Upper lobe of left lung (tissue), 6 donors: Measurements from ENCODE around the gene ARHGAP24. TPM values are rescaled to one million over a fixed set of nuclear protein-coding genes. Genes with fewer than 3 reads are reported as not detected.

Experiments used
- ATAC-seq, 2 donors: fragments of 200-7000 bp; cut with Tn5 transposase; one replicate each; pipeline ENCODE4 v1.9.1; 2022; ENCODE audit warnings: mild to moderate bottlenecking in 2 of 2, moderate library complexity in 2 of 2; ENCODE audit not compliant: low FRiP score in 2 of 2
- DNase-seq, 2 donors: peaks; one replicate each; pipeline ENCODE4 v3.0.0-alpha.2; 2019 to 2020
- H3K27ac ChIP-seq, 4 donors: fragments of 200-600 bp; sonication (generic); one replicate each; pipeline ENCODE4 v1.5.1; 2016 to 2019
- H3K27me3 ChIP-seq, 4 donors: fragments of 200-600 bp; sonication (generic); one replicate each; pipeline ENCODE4 v1.5.1; 2017 to 2019
- H3K36me3 ChIP-seq, 4 donors: fragments of 200-600 bp; sonication (generic); one replicate each; pipeline ENCODE4 v1.5.1; 2016 to 2019
- H3K4me1 ChIP-seq, 4 donors: fragments of 200-600 bp; sonication (generic); one replicate each; pipeline ENCODE4 v1.5.1; 2018 to 2019
- H3K4me3 ChIP-seq, 4 donors: fragments of 200-600 bp; sonication (generic); one replicate each; pipeline ENCODE4 v1.5.1; 2017 to 2019; ENCODE audit warnings: mild to moderate bottlenecking in 2 of 4, moderate library complexity in 1 of 4
- H3K9me3 ChIP-seq, 4 donors: fragments of 200-600 bp; sonication (generic); one replicate each; pipeline ENCODE4 v1.5.1; 2018 to 2019
- CTCF ChIP-seq, 6 experiments: fragments of 450-650 bp in 4 of 6; fragments of 200-600 bp in 2 of 6; sonication (generic) in 2 of 6; IDR thresholded peaks; one replicate each; pipeline ENCODE4 v1.5.1; 2016 to 2019; ENCODE audit warnings: antibody characterized with exemption in 6 of 6
- EP300 ChIP-seq, 4 donors: sonication (generic); formaldehyde crosslinking; IDR thresholded peaks; one replicate each; pipeline ENCODE4 v1.5.1; 2017; ENCODE audit warnings: antibody characterized with exemption in 4 of 4, control low read depth in 2 of 4
- POLR2A ChIP-seq, 4 donors: fragments of 450-650 bp; IDR thresholded peaks; one replicate each; pipeline ENCODE4 v1.5.1; 2016 to 2017; ENCODE audit warnings: antibody characterized with exemption in 4 of 4, mild to moderate bottlenecking in 2 of 4
- POLR2AphosphoS5 ChIP-seq, 2 donors: sonication (generic); formaldehyde crosslinking; IDR thresholded peaks; one replicate each; pipeline ENCODE4 v1.5.1; 2017; ENCODE audit warnings: antibody characterized with exemption in 2 of 2
- WGBS, 2 donors: methylation state at CpG; one replicate each; pipeline ENCODE4 v1.1.5; 2017 to 2018; 5-methylcytosine and 5-hydroxymethylcytosine counted together
- total RNA-seq, 6 donors: library from RNA; depleted of rRNA in 4 of 6; stranded (reverse); fragments of >200 nt in 4 of 6; gene quantifications; one replicate each; pipeline versions ENCODE4 v1.1.0 to v1.2.1, GENCODE V29; 2016 to 2021
- donor health status: DM: no; HTN: no; CAD: no; lungs with moderate emphysema.
- donor health status: DM: no; HTN: yes; CAD: no; lungs with severe emphysema.

The ARHGAP24 gene
- total RNA-seq, 6 donors from 2014 or later, result 26.4 to 92.2 (median 52.4) TPM

- WGBS, 2 donors, result 75% methylated on average over 4 of the region's 4 CpGs
- no peak overlapping the region for H3K4me3 ChIP-seq
Measured at GRCh38 chr4:85577307-85577706, 102.4 kb downstream of the ARHGAP24 start.

DNA sequence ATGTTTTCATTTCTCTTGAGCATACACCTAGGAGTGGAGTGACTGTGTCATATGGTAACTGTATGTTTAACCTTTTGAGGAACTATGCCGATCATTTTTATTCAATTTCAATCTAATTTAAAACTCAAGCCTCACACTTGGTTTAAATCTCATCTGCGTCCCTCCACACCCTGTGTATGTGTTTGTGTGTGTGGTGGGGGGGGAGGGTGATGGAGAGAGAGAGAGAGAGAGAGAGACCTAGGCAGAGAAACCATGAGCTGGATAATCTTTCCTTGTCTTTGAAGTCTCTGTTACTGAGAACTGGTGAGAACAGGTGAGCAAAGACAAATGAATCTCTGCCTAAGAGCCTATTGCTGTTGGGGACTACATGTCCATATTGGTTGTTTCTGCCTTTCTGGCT lies 105.0 kb downstream of the ARHGAP24 start:
- ATAC-seq (no peak), DNase-seq (no peak)
- no peak overlapping the region for H3K27ac ChIP-seq
- no peaks in the 10 kb centered on the region for H3K9me3 ChIP-seq
- H3K4me3 ChIP-seq, result no peak overlapping the region
- H3K27me3 ChIP-seq, result no peaks in the 10 kb centered on the region
- no peaks in the 10 kb centered on the region for H3K4me1 ChIP-seq
- TF ChIP-seq CTCF (IDR thresholded peaks at IDR 0.05) (no peak), POLR2A (IDR thresholded peaks at IDR 0.05) (no peak), POLR2AphosphoS5 (IDR thresholded peaks at IDR 0.05) (no peak), EP300 (IDR thresholded peaks at IDR 0.05) (no peak)
- WGBS, 2 donors, result 89 to 96% methylated on average over 2 of the region's 2 CpGs
- H3K36me3 ChIP-seq, result no peaks in the 10 kb centered on the region

More at GRCh38 chr4:85577307-85577706, 102.4 kb downstream of the ARHGAP24 start:
- H3K4me1 ChIP-seq, result no peaks in the 10 kb centered on the region
- H3K27me3 ChIP-seq, result no peaks in the 10 kb centered on the region
- no peaks in the 10 kb centered on the region for H3K36me3 ChIP-seq
- DNase-seq, result no peak
- ATAC-seq, result no peak
- TF ChIP-seq POLR2A (IDR thresholded peaks at IDR 0.05) (no peak), POLR2AphosphoS5 (IDR thresholded peaks at IDR 0.05) (no peak), EP300 (IDR thresholded peaks at IDR 0.05) (no peak), CTCF (IDR thresholded peaks at IDR 0.05) (no peak)
- no peaks in the 10 kb centered on the region for H3K9me3 ChIP-seq
- H3K27ac ChIP-seq, result no peak overlapping the region

GRCh38 chr4:85580489-85580888 lies 105.5 kb downstream of the ARHGAP24 start:
- Histone ChIP-seq H3K4me1 (no peaks in the 10 kb centered on the region), H3K9me3 (no peaks in the 10 kb centered on the region), H3K4me3 (no peak overlapping the region), H3K36me3 (no peaks in the 10 kb centered on the region), H3K27me3 (no peaks in the 10 kb centered on the region), H3K27ac (no peak overlapping the region)
- WGBS, 2 donors, result 86 to 87% methylated on average over 5 of the region's 5 CpGs
- DNase-seq (no peak), ATAC-seq (no peak)
- no peak for TF ChIP-seq EP300 (IDR thresholded peaks at IDR 0.05)
- no peak for TF ChIP-seq CTCF (IDR thresholded peaks at IDR 0.05)
- no peak for TF ChIP-seq POLR2A (IDR thresholded peaks at IDR 0.05)

GRCh38 chr4:85587952-85588351 lies 113.0 kb downstream of the ARHGAP24 start:
- 70 to 89% methylated on average over 1 of the region's 1 CpG for WGBS, 2 donors
- no peaks in the 10 kb centered on the region for H3K36me3 ChIP-seq
- ATAC-seq, result no peak
- no peaks in the 10 kb centered on the region for H3K27me3 ChIP-seq
- no peak for DNase-seq
- TF ChIP-seq POLR2A (IDR thresholded peaks at IDR 0.05), result no peak
- no peak for TF ChIP-seq CTCF (IDR thresholded peaks at IDR 0.05)
- no peak for TF ChIP-seq EP300 (IDR thresholded peaks at IDR 0.05)
- no peak for TF ChIP-seq POLR2AphosphoS5 (IDR thresholded peaks at IDR 0.05)
- no peak overlapping the region for H3K27ac ChIP-seq
- H3K9me3 ChIP-seq, result no peaks in the 10 kb centered on the region
- no peak overlapping the region for H3K4me3 ChIP-seq
- no peaks in the 10 kb centered on the region for H3K4me1 ChIP-seq

DNA sequence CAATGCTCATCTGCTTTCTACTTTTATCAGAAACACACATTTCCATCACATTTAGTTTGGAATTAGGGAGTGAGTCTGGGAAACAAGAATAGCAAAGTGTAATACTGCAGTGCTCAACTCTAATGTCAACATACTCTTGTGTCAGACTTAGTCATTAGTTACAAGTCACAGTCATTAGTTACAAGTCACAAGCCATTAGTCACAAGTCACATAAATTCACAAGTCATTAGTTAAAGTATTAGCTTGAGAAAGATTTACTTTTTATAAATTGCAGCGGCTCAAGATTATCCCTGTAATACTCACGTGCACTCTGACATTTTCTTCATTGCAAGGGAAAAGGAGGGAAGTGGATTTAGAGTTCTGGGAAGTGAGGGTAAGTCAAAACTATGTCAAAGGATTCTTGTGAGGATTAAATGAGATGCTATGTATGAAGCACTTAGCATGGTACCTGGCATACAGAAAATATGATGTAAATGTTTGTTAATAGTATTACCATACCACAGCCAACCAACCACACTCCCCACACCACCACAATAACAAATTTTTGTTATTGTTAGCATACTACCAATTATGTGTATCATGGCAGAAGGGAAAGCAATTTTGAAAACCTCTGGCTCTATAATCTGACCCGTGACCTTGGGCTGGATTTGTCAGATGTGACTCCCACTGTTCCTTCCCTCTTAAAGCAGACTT lies 116.6 kb downstream of the ARHGAP24 start:
- TF ChIP-seq POLR2AphosphoS5 (IDR thresholded peaks at IDR 0.05) (no peak), CTCF (IDR thresholded peaks at IDR 0.05) (no peak), POLR2A (IDR thresholded peaks at IDR 0.05) (no peak), EP300 (IDR thresholded peaks at IDR 0.05) (no peak)
- no peaks in the 10 kb centered on the region for H3K4me1 ChIP-seq
- no peaks in the 10 kb centered on the region for H3K36me3 ChIP-seq
- H3K27ac ChIP-seq, result no peak overlapping the region
- 75 to 85% methylated on average over 3 of the region's 3 CpGs for WGBS, 2 donors
- H3K4me3 ChIP-seq, result no peak overlapping the region
- H3K27me3 ChIP-seq, result no peaks in the 10 kb centered on the region
- no peak for DNase-seq
- H3K9me3 ChIP-seq, result no peaks in the 10 kb centered on the region
- ATAC-seq, result no peak
